Stimulated activated CD4-positive, alpha-beta T cell treated with anti-CD3 and anti-CD28 coated beads, Interleukin-4, amount 100 ng/mL, for 1 hour (primary cell): Measurements from ENCODE around the gene ZNF726.
"Not testable (repeated sequence)": the region's sequence is repeated elsewhere in the genome, so short reads cannot be mapped to it uniquely, and the experiment has no call there.

ENCODE experiments used
- DNase-seq: peaks from one replicate; pipeline ENCODE4 v3.0.0-alpha.2; 2020

Gene ZNF726

DNA sequence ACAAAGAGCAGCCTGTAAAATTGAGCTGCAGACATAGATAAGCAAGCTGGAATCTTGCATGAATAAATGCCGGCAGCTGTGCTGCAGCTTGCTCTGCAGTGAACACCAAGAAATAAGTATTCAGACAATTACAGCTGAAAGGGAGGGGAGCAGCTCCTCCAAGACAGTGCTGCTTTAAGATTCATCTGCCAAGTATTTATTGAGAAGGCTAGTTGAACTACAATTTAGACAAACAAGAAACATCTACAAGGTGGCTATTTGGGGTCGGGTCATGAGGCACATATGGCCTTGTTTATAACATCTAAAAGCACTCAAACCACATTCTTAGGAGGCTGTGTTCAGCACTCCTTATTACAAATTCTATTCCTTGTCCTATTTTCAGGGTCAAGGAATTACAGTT, 34.9 kb downstream of the ZNF726 start:
- DNase-seq, result no peak

DNA sequence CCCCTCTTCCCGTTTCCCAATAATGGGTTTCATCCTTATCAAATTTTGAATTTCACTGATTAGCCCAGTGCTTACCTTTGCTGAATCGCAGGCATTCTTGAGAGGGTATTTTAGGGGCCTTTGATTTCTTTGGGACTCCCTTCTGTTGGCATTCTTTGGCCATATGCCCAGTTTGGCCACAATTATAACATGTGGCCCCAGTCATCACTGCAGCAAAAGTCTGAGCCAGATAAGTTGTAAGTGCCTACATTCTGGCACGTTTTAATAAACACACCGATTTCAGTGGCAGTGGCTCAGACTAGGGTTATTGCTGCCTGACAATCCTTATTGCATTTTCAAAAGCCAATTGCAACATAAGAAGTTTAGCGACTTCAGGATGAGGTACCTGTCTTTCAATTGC, 41.4 kb downstream of the ZNF726 start:
- DNase-seq, result no peak

DNA sequence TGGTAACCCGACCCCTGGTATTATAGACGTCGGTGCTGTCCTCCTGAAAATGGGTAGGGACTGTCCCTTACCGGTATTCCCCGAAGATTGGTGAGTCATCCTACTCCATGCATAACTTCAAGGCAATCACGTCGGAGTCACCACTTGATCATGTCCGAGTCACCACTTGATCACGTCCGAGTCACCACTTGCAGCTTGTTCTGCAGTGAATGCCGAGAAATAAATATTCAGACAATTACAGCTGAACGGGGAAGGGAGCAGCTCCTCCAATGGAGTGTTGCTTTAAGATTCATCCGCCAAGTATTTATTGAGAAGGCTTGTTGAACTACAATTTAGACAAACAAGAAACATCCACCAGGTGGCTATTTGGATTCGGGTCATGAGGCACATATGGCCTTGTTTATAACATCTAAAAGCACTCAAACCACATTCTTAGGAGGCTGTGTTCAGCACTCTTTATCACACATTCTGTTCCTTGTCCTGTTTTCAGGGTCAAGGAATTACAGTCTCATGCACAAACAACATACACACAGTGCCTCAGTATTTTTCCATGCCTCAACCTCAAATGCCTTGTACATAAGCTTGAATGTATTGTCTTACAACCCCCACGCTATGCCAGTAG, 43.1 kb downstream of the ZNF726 start:
- DNase-seq, result no peak

GRCh38 chr19:23963396-23963795, 48.7 kb downstream of the ZNF726 start:
- DNase-seq, result not testable (repeated sequence)

DNA sequence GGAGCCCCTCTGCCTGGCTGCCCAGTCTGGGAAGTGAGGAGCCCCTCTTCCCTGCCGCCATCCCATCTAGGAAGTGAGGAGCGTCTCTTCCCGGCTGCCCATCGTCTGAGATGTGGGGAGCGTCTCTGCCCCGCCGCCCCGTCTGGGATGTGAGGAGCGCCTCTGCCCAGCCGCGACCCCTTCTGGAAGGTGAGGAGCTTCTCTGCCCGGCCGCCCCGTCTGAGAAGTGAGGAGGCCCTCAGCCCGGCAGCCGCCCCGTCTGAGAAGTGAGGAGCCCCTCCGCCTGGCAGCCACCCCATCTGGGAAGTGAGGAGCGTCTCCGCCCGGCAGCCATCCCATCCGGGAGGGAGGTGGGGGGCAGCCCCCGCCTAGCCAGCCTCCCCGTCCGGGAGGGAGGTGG, 49.2 kb downstream of the ZNF726 start:
- not testable (repeated sequence) for DNase-seq

GRCh38 chr19:23964334-23964733, 49.6 kb downstream of the ZNF726 start:
- not testable (repeated sequence) for DNase-seq

- no peak for DNase-seq
Observed at GRCh38 chr19:23969630-23970029, 54.9 kb downstream of the ZNF726 start.

GRCh38 chr19:23971598-23971997, 56.9 kb downstream of the ZNF726 start:
- no peak for DNase-seq

- no peak for DNase-seq
Observed at GRCh38 chr19:23972161-23972560, 57.5 kb downstream of the ZNF726 start.

GRCh38 chr19:23974941-23975340, 60.3 kb downstream of the ZNF726 start:
- no peak for DNase-seq

GRCh38 chr19:23976631-23977030, 61.9 kb downstream of the ZNF726 start:
- DNase-seq, result not testable (repeated sequence)

DNA sequence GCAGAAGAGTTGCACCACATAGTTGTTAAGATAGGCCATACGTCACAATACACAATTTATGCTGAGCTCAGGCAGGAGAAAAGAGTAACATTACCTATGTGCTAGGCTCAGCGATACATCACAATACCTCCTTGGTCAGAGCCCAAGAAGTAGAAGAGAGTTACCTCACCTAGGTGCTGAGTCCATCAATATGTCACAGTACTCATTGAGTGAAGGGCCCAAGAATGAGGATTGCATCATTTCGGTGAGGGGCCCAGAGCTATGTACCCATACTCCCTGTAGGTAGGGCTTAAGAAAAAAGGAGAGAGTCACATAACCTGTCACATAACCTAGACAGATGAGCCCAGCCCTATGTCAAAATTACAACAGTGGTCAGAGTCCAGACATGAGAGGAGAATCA, 62.6 kb downstream of the ZNF726 start:
- DNase-seq, result not testable (repeated sequence)

DNA sequence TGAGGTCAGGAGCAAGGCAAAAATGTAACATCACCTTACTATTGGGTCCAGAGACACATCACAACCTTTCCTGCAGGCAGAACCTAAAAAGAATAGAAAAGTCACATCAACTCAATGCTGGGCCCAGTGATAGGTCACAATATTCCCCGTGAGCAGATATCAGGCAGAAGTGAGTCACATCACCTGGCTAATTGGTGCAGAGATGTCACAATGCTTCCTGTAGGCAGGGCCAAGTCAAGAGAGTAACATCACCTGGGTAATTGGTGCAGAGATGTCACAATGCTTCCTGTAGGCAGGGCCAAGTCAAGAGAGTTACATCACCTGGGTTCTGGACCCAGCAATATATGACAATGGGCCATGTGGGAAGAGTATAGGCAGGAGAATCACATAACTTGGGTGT, 63.4 kb downstream of the ZNF726 start:
- DNase-seq, result no peak

GRCh38 chr19:23980805-23981204, 66.1 kb downstream of the ZNF726 start:
- no peak for DNase-seq

- no peak for DNase-seq
Observed at GRCh38 chr19:23981863-23982262, 67.2 kb downstream of the ZNF726 start.

- DNase-seq, result no peak
Observed at GRCh38 chr19:23983406-23983805, 68.7 kb downstream of the ZNF726 start.
